DOHH2 (cell line): ENCODE results near the gene USO1.
A peak's percentile ranks its signal among the peaks of the same experiment; 100 is the strongest.

Source experiments
- CTCF ChIP-seq: fragments of 200-600 bp; sonication (generic); IDR thresholded peaks from one replicate; pipeline ENCODE4 v1.5.1; 2014; ENCODE audit warnings: antibody characterized with exemption, mild to moderate bottlenecking, low read depth, low read length; ENCODE audit not compliant: poor library complexity, severe bottlenecking
- EZH2phosphoT487 ChIP-seq: fragments of 200-600 bp; sonication (generic); IDR thresholded peaks from 2 replicates; pipeline ENCODE4 v1.6.1; 2017; ENCODE audit warnings: borderline replicate concordance, mild to moderate bottlenecking, antibody characterized with exemption, low read length, moderate library complexity, mixed read lengths

- TF ChIP-seq CTCF (peak; percentile 92), EZH2phosphoT487 (no peak)
Observed at GRCh38 chr4:75724066-75724866, at the start of gene USO1.
